A673 (cell line): ENCODE results near the gene ZNF394. TPM values are rescaled to one million over a fixed set of nuclear protein-coding genes. Genes with fewer than 3 reads are reported as not detected.

Source experiments
- BruUV-seq: library from RNA; stranded (reverse); fragments of 400-500 nt; replicated peaks from 2 replicates; lab custom pipeline; 2021; lab: Mats Ljungman, UMichigan
- CTCF ChIA-PET: fragments of 300-600 bp; sonication (Branson Sonifier 250); formaldehyde crosslinking; loops from one replicate; lab custom pipeline; 2022; ENCODE audit warnings: antibody characterized with exemption; lab: Charles Lee
- POLR2A ChIA-PET: fragments of 300-600 bp; sonication (Branson Sonifier 250); formaldehyde crosslinking; loops from one replicate; lab custom pipeline; 2022; ENCODE audit warnings: antibody characterized with exemption; ENCODE audit not compliant: low non-redundant PET; lab: Charles Lee
- DNase-seq: peaks from one replicate; pipeline ENCODE4 v3.0.0-alpha.2; 2015; ENCODE audit warnings: low spot score
- H3K27ac ChIP-seq: fragments of 200-600 bp; sonication (generic); 2 replicates; pipeline ENCODE4 v1.5.1; 2016; ENCODE audit warnings: mixed run types, low read depth, mild to moderate bottlenecking, mixed read lengths, antibody characterized with exemption, low read length; ENCODE audit not compliant: poor library complexity, severe bottlenecking
- H3K27me3 ChIP-seq: fragments of 200-600 bp; sonication (generic); replicated peaks from 2 replicates; pipeline ENCODE4 v1.6.1; 2017; ENCODE audit warnings: mixed run types, low read depth, mild to moderate bottlenecking, mixed read lengths, antibody characterized with exemption, low read length; ENCODE audit not compliant: insufficient read depth, poor library complexity
- H3K36me3 ChIP-seq: fragments of 200-600 bp; sonication (generic); 2 replicates; pipeline ENCODE4 v1.6.1; 2016; ENCODE audit warnings: mixed run types, mild to moderate bottlenecking, mixed read lengths, antibody characterized with exemption, low read length; ENCODE audit not compliant: insufficient read depth, poor library complexity, severe bottlenecking
- H3K4me1 ChIP-seq: fragments of 200-600 bp; sonication (generic); 2 replicates; pipeline ENCODE4 v1.6.1; 2017; ENCODE audit warnings: mixed run types, mild to moderate bottlenecking, mixed read lengths, antibody characterized with exemption, low read length; ENCODE audit not compliant: insufficient read depth, poor library complexity, severe bottlenecking
- H3K4me3 ChIP-seq: fragments of 200-600 bp; sonication (generic); 2 replicates; pipeline ENCODE4 v1.5.1; 2016; ENCODE audit warnings: low read depth, mixed run types, mild to moderate bottlenecking, mixed read lengths, low read length; ENCODE audit not compliant: poor library complexity, severe bottlenecking
- H3K9me3 ChIP-seq: fragments of 200-600 bp; sonication (generic); 2 replicates; pipeline ENCODE4 v1.6.1; 2016; ENCODE audit warnings: mixed run types, low read depth, mild to moderate bottlenecking, mixed read lengths, antibody characterized with exemption, low read length; ENCODE audit not compliant: poor library complexity, severe bottlenecking
- CTCF ChIP-seq: fragments of 300-800, 200-600 bp; sonication (generic); conservative IDR thresholded peaks from 2 replicates; pipeline ENCODE4 v1.5.1; 2017; ENCODE audit warnings: low read depth, mild to moderate bottlenecking, antibody characterized with exemption, low read length, moderate library complexity, mixed read lengths
- EZH2 ChIP-seq: fragments of 200-600 bp; sonication (generic); IDR thresholded peaks from 2 replicates; pipeline ENCODE4 v1.6.1; 2017; ENCODE audit warnings: borderline replicate concordance, low read depth, mild to moderate bottlenecking, mixed read lengths, antibody characterized with exemption, low read length; ENCODE audit not compliant: poor library complexity, severe bottlenecking
- intact Hi-C: fragments of 100-400 bp; cut with micrococcal nuclease; formaldehyde crosslinking; loops from one replicate; pipeline ENCODE4 v1.10.0; 2022; ENCODE audit not compliant: unreplicated experiment
- total RNA-seq: library from RNA; stranded (reverse); gene quantifications from 2 replicates; pipeline ENCODE4 v1.2.3, GENCODE V29; 2021

ZNF394 gene
- total RNA-seq, 1 experiment from 2014 or later = 20.2 TPM

GRCh38 chr7:99476107-99476506, 24.0 kb downstream of the ZNF394 start:
- H3K27ac ChIP-seq = no peak overlapping the region
- no peaks in the 10 kb centered on the region for H3K9me3 ChIP-seq
- no peak overlapping the region for H3K4me3 ChIP-seq
- DNase-seq = no peak
- H3K36me3 ChIP-seq = peaks cover 14% of the 10 kb centered on the region
- BruUV-seq = no TSS peak
- intact Hi-C loops = no loop called here
- ChIA-PET CTCF (interaction anchor here (0.5 kb wide), 1 partner anchor 49 kb away, joined by 3 read pairs; no protein-coding TSS in a partner anchor), POLR2A (no interaction called here)
- peaks cover 7% of the 10 kb centered on the region for H3K4me1 ChIP-seq
- TF ChIP-seq EZH2 (no peak), CTCF (no peak)
- no peaks in the 10 kb centered on the region for H3K27me3 ChIP-seq

GRCh38 chr7:99473315-99473596, 26.8 kb downstream of the ZNF394 start:
- BruUV-seq = no TSS peak
- Histone ChIP-seq H3K9me3 (no peaks in the 10 kb centered on the region), H3K4me3 (peak overlapping the region; percentile 75), H3K27ac (peak overlapping the region; percentile 82), H3K36me3 (peaks cover 7% of the 10 kb centered on the region), H3K4me1 (peaks cover 7% of the 10 kb centered on the region), H3K27me3 (no peaks in the 10 kb centered on the region)
- CTCF ChIA-PET = no interaction called here
- peak; percentile 63 for DNase-seq
- POLR2A ChIA-PET = no interaction called here
- no peak for TF ChIP-seq CTCF
- no peak for TF ChIP-seq EZH2
- intact Hi-C loops = no loop called here

GRCh38 chr7:99472561-99473314, 27.3 kb downstream of the ZNF394 start, which contains the start of gene ZNF789:
Gene ZNF789, plus strand, starts transcription at chr7:99472890. Its CDS starts 3,567 bp downstream, at chr7:99476457.
- H3K9me3 ChIP-seq = no peaks in the 10 kb centered on the region
- TSS peak; percentile 89 for BruUV-seq
- H3K36me3 ChIP-seq = peaks cover 7% of the 10 kb centered on the region
- peaks cover 7% of the 10 kb centered on the region for H3K4me1 ChIP-seq
- ChIA-PET CTCF (no interaction called here), POLR2A (no interaction called here)
- peak within 1 kb of the TSS; percentile 75 for H3K4me3 ChIP-seq
- H3K27me3 ChIP-seq = no peaks in the 10 kb centered on the region
- peak within 1 kb of the TSS; percentile 82 for H3K27ac ChIP-seq
- no peak for TF ChIP-seq EZH2
- no peak for TF ChIP-seq CTCF
- intact Hi-C loops = no loop called here
- DNase-seq = peak; percentile 99
